Panc1 (cell line): ENCODE results near the gene B3GAT3. TPM values are rescaled to one million over a fixed set of nuclear protein-coding genes. Genes with fewer than 3 reads are reported as not detected.

Experiments
- ATAC-seq: fragments of 200-7000 bp; cut with Tn5 transposase; 2 replicates; pipeline ENCODE4 v1.9.1; 2020; ENCODE audit warnings: mild to moderate bottlenecking, moderate library complexity
- BruUV-seq: library from RNA; stranded (reverse); fragments of 400-500 nt; replicated peaks from 2 replicates; lab custom pipeline; 2021; lab: Mats Ljungman, UMichigan
- CTCF ChIA-PET: fragments of 300-600 bp; sonication (Branson Sonifier 250); formaldehyde crosslinking; loops from one replicate; lab custom pipeline; 2022; ENCODE audit warnings: antibody characterized with exemption; lab: Charles Lee
- POLR2A ChIA-PET: fragments of 300-600 bp; sonication (Branson Sonifier 250); formaldehyde crosslinking; loops from one replicate; lab custom pipeline; 2022; ENCODE audit warnings: antibody characterized with exemption; lab: Charles Lee
- DNase-seq: peaks from one replicate; pipeline ENCODE4 v3.0.0-alpha.2; 2010; ENCODE audit warnings: low read depth, low spot score
- H3K27ac ChIP-seq: 2 replicates; pipeline ENCODE4 v1.5.1; 2011; ENCODE audit warnings: mild to moderate bottlenecking, low read length, inconsistent platforms
- H3K27me3 ChIP-seq: fragments of 200-500 bp; sonication (Bioruptor generic); 2 replicates; pipeline ENCODE4 v1.6.0; 2014; ENCODE audit warnings: low read length, inconsistent platforms; ENCODE audit not compliant: control insufficient read depth, insufficient read depth
- H3K36me3 ChIP-seq: fragments of 200-500 bp; sonication (Bioruptor generic); 2 replicates; pipeline ENCODE4 v1.5.1; 2014; ENCODE audit warnings: inconsistent platforms, mild to moderate bottlenecking, low read length, moderate library complexity; ENCODE audit not compliant: control insufficient read depth, insufficient read depth
- H3K4me1 ChIP-seq: 2 replicates; pipeline ENCODE4 v1.5.1; 2011; ENCODE audit warnings: inconsistent platforms, mild to moderate bottlenecking, low read length, moderate library complexity; ENCODE audit not compliant: control insufficient read depth, insufficient read depth
- H3K4me3 ChIP-seq, 2 experiments: 2 replicates each; pipeline ENCODE4 v1.5.1; 2011 to 2012; ENCODE audit warnings: low read depth in 2 of 2, low read length in 2 of 2, mild to moderate bottlenecking in 2 of 2, inconsistent platforms in 1 of 2, moderate library complexity in 1 of 2
- H3K9me3 ChIP-seq: fragments of 200-500 bp; sonication (Bioruptor generic); 2 replicates; pipeline ENCODE4 v1.5.1; 2014; ENCODE audit warnings: low read depth, mild to moderate bottlenecking, inconsistent platforms, low read length, moderate library complexity; ENCODE audit not compliant: control insufficient read depth, insufficient read depth
- CTCF ChIP-seq: fragments of 450-650 bp; IDR thresholded peaks from 2 replicates; pipeline ENCODE4 v1.5.1; 2017; ENCODE audit warnings: mild to moderate bottlenecking
- POLR2AphosphoS5 ChIP-seq: IDR thresholded peaks from 2 replicates; pipeline ENCODE4 v1.6.1; 2012; ENCODE audit warnings: mild to moderate bottlenecking, low read depth, low read length, moderate library complexity
- SIN3A ChIP-seq: IDR thresholded peaks from 2 replicates; pipeline ENCODE4 v1.6.1; 2012; ENCODE audit warnings: low read depth, mild to moderate bottlenecking, low read length, moderate library complexity, borderline replicate concordance; ENCODE audit not compliant: insufficient read depth
- TCF7L2 ChIP-seq: IDR thresholded peaks from 2 replicates; pipeline ENCODE4 v1.6.1; 2011; ENCODE audit warnings: mild to moderate bottlenecking, low read depth, low read length, inconsistent platforms
- in situ Hi-C: cut with HindIII; loops from 2 replicates; pipeline ENCODE4 v1.10.0; 2016; ENCODE audit warnings: low sequenced_read_pairs, low pct_unique_long_range_greater_than_20kb
- intact Hi-C: fragments of 100-400 bp; cut with micrococcal nuclease; formaldehyde crosslinking; loops from one replicate; pipeline ENCODE4 v1.10.0; 2022; ENCODE audit not compliant: unreplicated experiment
- total RNA-seq: library from RNA; stranded (reverse); gene quantifications from one replicate; pipeline ENCODE4 v1.2.1, GENCODE V29; 2021; ENCODE audit not compliant: unreplicated experiment
- TF ChIP-seq, protein P1 (sequence below), 2 experiments: IDR thresholded peaks; 2 replicates each; pipeline ENCODE4 v1.6.1; 2011 to 2012; ENCODE audit warnings: low read depth in 2 of 2, control low read depth in 1 of 2, low read length in 1 of 2, mild to moderate bottlenecking in 1 of 2, moderate library complexity in 1 of 2; ENCODE audit not compliant: insufficient read depth in 1 of 2

B3GAT3 gene
- total RNA-seq, 1 experiment from 2014 or later, result 68.2 TPM

GRCh38 chr11:62664405-62665074 lies 42.8 kb upstream of the B3GAT3 start:
- DNase-seq, result no peak
- intact Hi-C loops, result no loop called here
- CTCF ChIA-PET, result interaction anchor here (0.6 to 0.9 kb wide), 2 partner anchors 53 to 54 kb away, joined by 3 to 6 read pairs; no protein-coding TSS in a partner anchor

DNA sequence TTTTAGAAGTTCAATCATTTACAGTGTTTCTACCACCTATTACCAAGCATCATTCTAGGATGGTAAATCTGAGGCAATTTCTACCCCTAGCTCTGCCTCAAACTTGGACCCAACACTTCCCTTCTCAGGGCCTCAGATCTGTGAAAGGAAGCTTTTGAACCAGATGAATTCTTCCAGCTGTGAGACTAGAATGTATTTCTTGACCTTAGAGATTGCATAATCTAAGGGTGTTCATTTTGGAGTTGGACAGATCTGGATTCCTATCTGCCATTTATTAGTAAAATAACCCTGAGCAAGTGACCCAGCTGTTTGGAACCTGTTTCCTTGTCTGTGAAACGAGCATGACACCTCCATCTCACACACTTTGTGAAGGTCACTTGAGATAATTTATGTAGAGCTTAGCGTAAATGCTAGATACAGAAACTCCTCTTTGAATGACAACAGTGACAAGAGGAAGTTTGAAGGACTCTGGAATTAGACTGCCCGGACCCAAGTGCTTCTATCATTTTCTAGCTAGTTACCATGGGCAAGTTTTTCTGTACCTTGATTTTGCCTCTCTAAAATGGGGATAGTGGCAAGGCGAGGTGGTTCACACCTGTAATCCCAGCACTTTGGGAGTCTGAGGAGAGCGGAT lies 35.1 kb upstream of the B3GAT3 start:
- ChIA-PET POLR2A (no interaction called here), CTCF (interaction anchor here (0.6 kb wide), 2 partner anchors 26 to 103 kb away, joined by 3 to 7 read pairs; no protein-coding TSS in a partner anchor)
- intact Hi-C loops (no loop called here), in situ Hi-C loops (no loop called here)
- Histone ChIP-seq H3K4me3 (no peak overlapping the region), H3K36me3 (peaks cover 8% of the 10 kb centered on the region; the same call in 1 of the 2 replicates), H3K4me1 (no peaks in the 10 kb centered on the region), H3K27me3 (no peaks in the 10 kb centered on the region), H3K27ac (no peak overlapping the region), H3K9me3 (no peaks in the 10 kb centered on the region)
- no peak for ATAC-seq
- no TSS peak for BruUV-seq
- TF ChIP-seq, protein P1, sequence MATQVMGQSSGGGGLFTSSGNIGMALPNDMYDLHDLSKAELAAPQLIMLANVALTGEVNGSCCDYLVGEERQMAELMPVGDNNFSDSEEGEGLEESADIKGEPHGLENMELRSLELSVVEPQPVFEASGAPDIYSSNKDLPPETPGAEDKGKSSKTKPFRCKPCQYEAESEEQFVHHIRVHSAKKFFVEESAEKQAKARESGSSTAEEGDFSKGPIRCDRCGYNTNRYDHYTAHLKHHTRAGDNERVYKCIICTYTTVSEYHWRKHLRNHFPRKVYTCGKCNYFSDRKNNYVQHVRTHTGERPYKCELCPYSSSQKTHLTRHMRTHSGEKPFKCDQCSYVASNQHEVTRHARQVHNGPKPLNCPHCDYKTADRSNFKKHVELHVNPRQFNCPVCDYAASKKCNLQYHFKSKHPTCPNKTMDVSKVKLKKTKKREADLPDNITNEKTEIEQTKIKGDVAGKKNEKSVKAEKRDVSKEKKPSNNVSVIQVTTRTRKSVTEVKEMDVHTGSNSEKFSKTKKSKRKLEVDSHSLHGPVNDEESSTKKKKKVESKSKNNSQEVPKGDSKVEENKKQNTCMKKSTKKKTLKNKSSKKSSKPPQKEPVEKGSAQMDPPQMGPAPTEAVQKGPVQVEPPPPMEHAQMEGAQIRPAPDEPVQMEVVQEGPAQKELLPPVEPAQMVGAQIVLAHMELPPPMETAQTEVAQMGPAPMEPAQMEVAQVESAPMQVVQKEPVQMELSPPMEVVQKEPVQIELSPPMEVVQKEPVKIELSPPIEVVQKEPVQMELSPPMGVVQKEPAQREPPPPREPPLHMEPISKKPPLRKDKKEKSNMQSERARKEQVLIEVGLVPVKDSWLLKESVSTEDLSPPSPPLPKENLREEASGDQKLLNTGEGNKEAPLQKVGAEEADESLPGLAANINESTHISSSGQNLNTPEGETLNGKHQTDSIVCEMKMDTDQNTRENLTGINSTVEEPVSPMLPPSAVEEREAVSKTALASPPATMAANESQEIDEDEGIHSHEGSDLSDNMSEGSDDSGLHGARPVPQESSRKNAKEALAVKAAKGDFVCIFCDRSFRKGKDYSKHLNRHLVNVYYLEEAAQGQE (IDR thresholded peaks at IDR 0.05; ENCODE audit: insufficient read depth in 1 of 2, low read depth in 2 of 2, low read length in 1 of 2), result no peak
- TF ChIP-seq SIN3A (no peak), CTCF (no peak), TCF7L2 (no peak), POLR2AphosphoS5 (no peak)
- no peak for DNase-seq

More at GRCh38 chr11:62664405-62665074, 42.8 kb upstream of the B3GAT3 start:
- no peaks in the 10 kb centered on the region for H3K9me3 ChIP-seq
- in situ Hi-C loops, result no loop called here
- peak overlapping the region; percentile 99 for H3K27ac ChIP-seq
- H3K36me3 ChIP-seq, result peaks cover 9% of the 10 kb centered on the region
- ATAC-seq, result peak; percentile 46
- BruUV-seq, result TSS peak; percentile 83
- no peaks in the 10 kb centered on the region for H3K27me3 ChIP-seq
- H3K4me1 ChIP-seq, result peaks cover 16% of the 10 kb centered on the region
- H3K4me3 ChIP-seq, result peak overlapping the region; percentile 94 to 96
- POLR2A ChIA-PET, result interaction anchor here (0.5 to 1.7 kb wide), 13 partner anchors 9 to 226 kb away, joined by 3 to 10 read pairs (median 3); partner anchors contain the start of genes HNRNPUL2, INTS5 and TTC9C
- no peak for TF ChIP-seq POLR2AphosphoS5
- no peak for TF ChIP-seq SIN3A
- TF ChIP-seq TCF7L2, result no peak
- no peak for TF ChIP-seq CTCF
- TF ChIP-seq, protein P1 (IDR thresholded peaks at IDR 0.05; ENCODE audit: insufficient read depth in 1 of 2, low read depth in 2 of 2, low read length in 1 of 2), result no peak
